ENCODE measurements around the gene PTPN22. TPM values are rescaled to one million over a fixed set of nuclear protein-coding genes. Genes with fewer than 3 reads are reported as not detected.

The PTPN22 gene
- total RNA-seq: under 0.01 and 0.57 TPM in 2 replicates

DNA sequence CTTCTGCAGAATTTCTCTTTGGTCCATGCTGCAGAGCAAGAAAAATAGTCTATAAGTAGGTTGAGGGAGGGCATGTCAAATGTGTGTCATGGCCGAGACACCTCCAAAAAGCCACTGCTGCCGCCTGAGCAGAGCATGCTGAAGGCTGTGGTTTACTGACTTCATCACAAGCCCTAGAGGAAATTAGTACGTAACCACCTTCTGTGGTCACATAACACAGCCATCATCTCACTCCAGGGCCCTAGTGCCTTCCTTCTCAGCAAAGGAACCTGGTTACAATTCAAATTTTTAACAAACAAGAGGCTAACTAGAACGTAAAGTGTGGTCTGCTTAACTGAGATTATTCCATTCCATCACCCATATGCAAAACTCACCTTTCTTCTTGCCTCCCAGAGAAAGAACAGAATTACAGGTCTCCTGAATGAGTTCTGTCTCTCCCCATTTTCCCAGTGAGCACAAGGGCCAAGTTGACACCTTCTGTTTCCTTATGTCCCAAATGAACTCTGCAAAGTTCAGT is at the start of gene PTPN22:
Gene PTPN22, minus strand, starts transcription at position 116 of the 517 bp plus-strand sequence.

DNA sequence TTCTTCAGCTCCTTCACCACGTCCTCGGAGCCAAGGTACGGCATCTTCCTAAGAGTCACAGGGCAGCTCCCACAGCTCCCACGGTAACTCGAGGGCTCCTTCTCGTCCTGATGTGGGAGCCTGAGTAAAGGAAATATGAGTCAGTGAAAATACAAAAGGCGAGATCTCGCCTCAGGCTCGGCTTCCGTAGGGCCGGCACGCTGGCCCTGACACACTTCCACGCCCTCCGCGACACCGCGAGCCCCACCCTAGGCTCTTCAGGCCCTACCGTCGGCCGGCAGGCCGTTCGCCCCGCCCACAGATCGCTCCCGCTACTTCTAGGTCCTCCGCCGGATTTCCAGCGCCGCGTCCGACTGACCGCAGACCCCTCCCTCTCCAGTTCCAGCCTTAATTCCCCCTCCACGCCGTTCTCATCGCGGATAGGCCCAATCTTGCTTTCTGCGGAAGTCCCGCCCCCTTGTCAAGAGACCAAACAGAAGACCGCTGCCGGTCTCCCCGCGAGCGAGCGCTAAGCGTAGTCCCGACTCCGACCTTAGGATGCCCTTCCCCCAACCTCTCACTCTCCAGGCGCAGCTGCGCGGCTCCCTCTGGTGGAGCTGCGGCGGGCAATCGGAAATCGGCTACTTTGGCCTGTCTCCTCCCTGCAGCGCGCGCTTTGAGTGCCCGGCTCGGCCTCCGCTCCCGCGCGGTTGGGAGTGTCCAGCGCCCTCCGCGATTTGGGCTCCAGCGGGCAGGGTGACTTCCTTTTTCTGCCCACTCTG is 33.3 kb upstream of the PTPN22 start, which contains the start of the genes AP4B1 and DCLRE1B:
Gene AP4B1, minus strand, starts transcription at position 126 of the 761 bp plus-strand sequence. Its CDS starts 82 bp downstream, at position 44.
Gene DCLRE1B, plus strand, starts transcription at position 653 of the 761 bp plus-strand sequence. CDS start 261 bp downstream, outside the sequence.

GRCh38 chr1:113887402-113888175 is 16.1 kb upstream of the PTPN22 start, which contains the start of gene BCL2L15:
Gene BCL2L15 (minus strand): TSS chr1:113887581. CDS start chr1:113887375, 206 bp downstream.

DNA sequence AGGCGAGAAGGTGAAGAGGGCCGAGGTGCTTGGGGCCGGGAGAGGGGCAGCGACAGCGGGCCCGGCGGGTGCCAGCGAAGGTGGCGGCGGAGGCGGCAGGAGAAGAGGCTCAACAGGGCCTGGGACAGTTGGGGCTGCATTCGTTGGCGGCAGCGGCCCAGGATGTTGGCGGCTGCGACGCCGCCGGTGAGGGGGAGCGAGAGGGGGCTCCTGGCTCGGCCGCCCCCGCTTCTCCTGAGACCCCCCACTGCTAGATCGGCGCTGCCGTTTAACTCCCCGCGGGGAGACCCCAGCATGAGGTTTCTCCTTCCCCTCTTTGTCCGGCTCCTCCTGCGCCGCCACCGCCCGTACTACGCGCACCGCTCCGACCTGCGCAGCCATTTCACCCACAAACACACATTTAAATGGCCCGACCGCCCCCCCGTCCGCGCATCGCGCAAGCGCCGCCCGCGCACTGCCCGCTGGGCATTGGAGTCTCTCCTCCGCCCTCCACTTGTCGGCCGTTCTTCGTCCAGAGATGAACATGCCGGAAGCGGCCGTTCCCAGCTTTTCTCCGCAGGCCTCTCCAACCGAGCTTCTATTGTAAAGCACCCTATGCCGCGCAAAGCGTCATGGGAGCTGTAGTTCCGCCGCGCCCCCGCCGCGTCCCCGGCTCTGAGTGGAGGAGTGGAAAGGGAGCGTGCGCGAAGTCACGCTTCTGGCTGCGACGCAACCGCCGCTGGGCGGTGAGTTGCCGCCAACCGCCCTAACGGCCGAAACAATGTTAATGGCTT is 59.4 kb downstream of the PTPN22 start, which contains the start of gene RSBN1:
Gene RSBN1, minus strand, starts transcription at position 589 of the 773 bp plus-strand sequence. Its CDS starts 64 bp downstream, at position 525.

Other genes starting within 250 kb of the PTPN22 start
- 7.5 and 9.4 TPM in 2 replicates for gene PHTF1, start 112.2 kb downstream of the PTPN22 start, total RNA-seq
- 12.3 and 18.7 TPM in 2 replicates for gene RSBN1, start 59.2 kb downstream of the PTPN22 start, total RNA-seq
- under 0.01 and 2.9 TPM in 2 replicates for gene BCL2L15, start 15.9 kb upstream of the PTPN22 start, total RNA-seq
- 4.1 and 9.0 TPM in 2 replicates for gene AP4B1, start 33.1 kb upstream of the PTPN22 start, total RNA-seq
- gene DCLRE1B, start 33.6 kb upstream of the PTPN22 start, total RNA-seq: 1.0 and 2.3 TPM in 2 replicates
- gene HIPK1, start 57.6 kb upstream of the PTPN22 start, total RNA-seq: 30.8 and 44.9 TPM in 2 replicates
- under 0.01 and 1.4 TPM in 2 replicates for gene OLFML3, start 107.8 kb upstream of the PTPN22 start, total RNA-seq